Measurements from ENCODE around the gene DNAI1. TPM values are rescaled to one million over a fixed set of nuclear protein-coding genes. Genes with fewer than 3 reads are reported as not detected.

The DNAI1 gene
- total RNA-seq, 6 experiments from 2014 or later: not detected

GRCh38 chr9:34502891-34503290 lies 44.3 kb downstream of the DNAI1 start:
- Histone ChIP-seq H3K9me3 (no peaks in the 10 kb centered on the region), H3K27me3 (no peaks in the 10 kb centered on the region), H3K36me3 (no peaks in the 10 kb centered on the region), H3K27ac (no peak overlapping the region), H3K4me1 (no peaks in the 10 kb centered on the region), H3K4me3 (no peak overlapping the region)
- intact Hi-C loops (cut with DNase I): loop anchor here in 1 of 2 donors (5.0 kb wide), 1 partner anchor 66 kb away; no protein-coding TSS in a partner anchor
- DNase-seq (no peak), ATAC-seq (peak; percentile 5 to 36 (median 29))
- TF ChIP-seq POLR2A (IDR thresholded peaks at IDR 0.05) (no peak), CTCF (IDR thresholded peaks at IDR 0.05) (no peak)
- WGBS (ENCODE audit: insufficient coverage, low coverage, low lambda C conversion rate, missing lambda C conversion rate): 72% methylated on average over 4 of the region's 6 CpGs

GRCh38 chr9:34503406-34503805 lies 44.8 kb downstream of the DNAI1 start:
- no peaks in the 10 kb centered on the region for H3K4me1 ChIP-seq
- H3K27me3 ChIP-seq: no peaks in the 10 kb centered on the region
- intact Hi-C loops (cut with DNase I): loop anchor here in 1 of 2 donors (5.0 kb wide), 1 partner anchor 66 kb away; no protein-coding TSS in a partner anchor
- no peaks in the 10 kb centered on the region for H3K9me3 ChIP-seq
- H3K27ac ChIP-seq: no peak overlapping the region
- DNase-seq: no peak
- H3K4me3 ChIP-seq: no peak overlapping the region
- TF ChIP-seq POLR2A (IDR thresholded peaks at IDR 0.05) (no peak), CTCF (IDR thresholded peaks at IDR 0.05) (no peak)
- no peaks in the 10 kb centered on the region for H3K36me3 ChIP-seq
- ATAC-seq: peak in 2 of 4 donors; percentile 12 to 31

DNA sequence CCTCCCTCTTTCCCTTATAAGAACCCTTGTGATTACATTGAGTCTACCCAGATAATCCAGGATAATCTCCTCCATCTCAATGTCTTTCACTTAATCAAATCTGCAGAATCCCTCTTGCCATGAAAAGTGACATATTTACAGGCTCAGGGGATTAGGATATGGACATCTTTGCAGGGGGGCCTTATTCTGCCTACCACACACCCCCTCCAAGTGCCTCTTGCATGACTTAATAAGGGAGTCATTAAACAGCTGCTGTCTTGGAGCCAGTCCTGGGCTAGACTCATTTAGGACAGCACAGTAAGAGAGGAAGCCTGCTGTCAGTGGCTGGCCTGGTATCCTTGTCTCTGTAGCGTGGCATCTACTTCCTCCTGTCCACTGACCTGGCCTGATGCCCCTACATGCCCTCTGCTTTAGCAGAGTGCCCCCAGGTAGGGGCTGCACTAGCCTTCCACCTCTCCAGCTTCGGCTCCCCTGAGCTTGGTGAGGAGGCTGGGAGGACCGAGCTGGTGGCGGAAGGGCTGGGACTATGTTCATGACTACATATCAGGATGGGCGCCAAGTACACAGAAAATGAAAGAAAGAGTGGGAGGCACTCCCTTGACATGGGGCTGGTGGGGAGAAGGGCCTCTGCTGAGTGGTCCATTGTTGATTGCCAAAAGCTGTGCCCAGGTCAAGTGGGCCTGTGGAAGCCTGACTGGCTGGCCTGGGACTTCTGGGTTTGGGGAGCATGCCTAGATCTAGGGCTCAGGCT lies 46.9 kb downstream of the DNAI1 start:
- H3K4me1 ChIP-seq: no peaks in the 10 kb centered on the region
- H3K27ac ChIP-seq: no peak overlapping the region
- ATAC-seq (no peak), DNase-seq (peak in 1 of 3 donors; percentile 31)
- H3K9me3 ChIP-seq: no peaks in the 10 kb centered on the region
- H3K36me3 ChIP-seq: no peaks in the 10 kb centered on the region
- no peaks in the 10 kb centered on the region for H3K27me3 ChIP-seq
- no peak overlapping the region for H3K4me3 ChIP-seq
- WGBS (ENCODE audit: insufficient coverage, low coverage, low lambda C conversion rate, missing lambda C conversion rate): 75% methylated on average over 3 of the region's 5 CpGs
- TF ChIP-seq POLR2A (IDR thresholded peaks at IDR 0.05): no peak
- TF ChIP-seq CTCF (IDR thresholded peaks at IDR 0.05): no peak
- intact Hi-C loops (cut with DNase I): no loop called here

GRCh38 chr9:34506623-34507022 lies 48.0 kb downstream of the DNAI1 start:
- Histone ChIP-seq H3K27ac (no peak overlapping the region), H3K4me3 (no peak overlapping the region), H3K4me1 (no peaks in the 10 kb centered on the region), H3K9me3 (no peaks in the 10 kb centered on the region), H3K36me3 (no peaks in the 10 kb centered on the region), H3K27me3 (no peaks in the 10 kb centered on the region)
- intact Hi-C loops (cut with DNase I): no loop called here
- DNase-seq: peak in 1 of 3 donors; percentile 35
- WGBS (ENCODE audit: insufficient coverage, low coverage, low lambda C conversion rate, missing lambda C conversion rate): no CpG with 5 or more reads among the region's 7 CpGs
- TF ChIP-seq POLR2A (IDR thresholded peaks at IDR 0.05) (no peak), CTCF (IDR thresholded peaks at IDR 0.05) (no peak)
- no peak for ATAC-seq
